ENCODE results near the gene MEGF6.

GRCh38 chr1:3646596-3646995 lies 35.3 kb upstream of the MEGF6 start:
- TF ChIP-seq CTCF (optimal IDR thresholded peaks at IDR 0.05 in 1 of 3, IDR thresholded peaks at IDR 0.05 in 1 of 3, conservative IDR thresholded peaks at IDR 0.05 in 1 of 3; ENCODE audit: extremely low read depth in 1 of 3, insufficient read depth in 2 of 3, low read length in 3 of 3) (no peak), EZH2 (IDR thresholded peaks at IDR 0.05; ENCODE audit: low read length) (no peak)
